K562 (cell line): ENCODE results near the gene CDH2. TPM values are rescaled to one million over a fixed set of nuclear protein-coding genes. Genes with fewer than 3 reads are reported as not detected.

ENCODE experiments used
- ATAC-seq: fragments of 200-7000 bp; cut with Tn5 transposase; 3 replicates; pipeline ENCODE4 v1.9.1; 2020; ENCODE audit warnings: moderate library complexity
- BruUV-seq: library from RNA; stranded (reverse); fragments of 400-500 nt; replicated peaks from 2 replicates; lab custom pipeline; 2021; lab: Mats Ljungman, UMichigan
- CTCF ChIA-PET: fragments of 300-600 bp; formaldehyde crosslinking; extraction: SDS; loops from one replicate; lab custom pipeline; 2021; ENCODE audit warnings: low intra/inter-chr PET ratio; lab: Yijun Ruan, JAX
- POLR2A ChIA-PET: fragments of 300-600, 350-650 bp; sonication (Branson Sonifier 250); formaldehyde crosslinking; extraction: SDS; loops from one replicate; lab custom pipeline; 2021; ENCODE audit warnings: antibody characterized with exemption, inconsistent platforms; lab: Yijun Ruan, JAX
- DNase-seq, 4 experiments: peaks; one replicate each; pipeline versions ENCODE4 v3.0.0 to v3.0.0-alpha.2; 2011 to 2018; ENCODE audit warnings: low spot score in 3 of 4, mixed read lengths in 3 of 4; ENCODE audit errors: extremely low read depth in 1 of 4
- FAIRE-seq: peaks from 2 replicates; lab custom pipeline; 2011; peaks lifted over from hg19 to GRCh38; lab: Jason Lieb, UNC
- H2AFZ ChIP-seq: 2 replicates; pipeline ENCODE4 v1.6.0; 2011; ENCODE audit warnings: low read depth, low read length, control low read depth, inconsistent platforms
- H3K27ac ChIP-seq: fragments of 200-600 bp; 3 replicates; pipeline ENCODE4 v1.8.0; 2011; ENCODE audit warnings: low read depth, mild to moderate bottlenecking, control low read depth, inconsistent platforms, low read length, moderate library complexity, mixed read lengths; ENCODE audit errors: extremely low read depth
- H3K27me3 ChIP-seq, 2 experiments: fragments of 300-600 bp in 1 of 2; 2 replicates in 1 of 2; 3 replicates in 1 of 2; pipeline versions ENCODE4 v1.6.0 to v1.8.0; 2011; ENCODE audit warnings: inconsistent platforms in 2 of 2, low read length in 2 of 2, mild to moderate bottlenecking in 1 of 2, mixed read lengths in 1 of 2, moderate library complexity in 1 of 2; ENCODE audit not compliant: control insufficient read depth in 2 of 2, insufficient read depth in 2 of 2
- H3K36me3 ChIP-seq: fragments of 300-600 bp; 3 replicates; pipeline ENCODE4 v1.8.0; 2011; ENCODE audit warnings: mild to moderate bottlenecking, low read length, inconsistent platforms; ENCODE audit not compliant: control insufficient read depth, insufficient read depth
- H3K4me1 ChIP-seq, 2 experiments: fragments of 200-600 bp in 1 of 2; replicated peaks in 1 of 2; 2 replicates in 1 of 2; 3 replicates in 1 of 2; pipeline versions ENCODE4 v1.5.1 to v1.8.0; 2011; ENCODE audit warnings: inconsistent platforms in 2 of 2, low read length in 2 of 2, mild to moderate bottlenecking in 1 of 2, mixed read lengths in 1 of 2, moderate library complexity in 1 of 2; ENCODE audit not compliant: control insufficient read depth in 2 of 2, insufficient read depth in 2 of 2
- H3K4me2 ChIP-seq: 2 replicates; pipeline ENCODE4 v1.6.1; 2011; ENCODE audit warnings: low read length, control low read depth, inconsistent platforms, mixed read lengths; ENCODE audit not compliant: insufficient read depth
- H3K4me3 ChIP-seq: fragments of 200-600 bp; sonication (generic), shearing (Covaris generic); 2 replicates; pipeline ENCODE4 v1.5.1; 2016; ENCODE audit warnings: control low read depth, inconsistent platforms
- H3K79me2 ChIP-seq: fragments of 200-600 bp; 3 replicates; pipeline ENCODE4 v1.8.0; 2011; ENCODE audit warnings: low read length, inconsistent platforms; ENCODE audit not compliant: control insufficient read depth, insufficient read depth
- H3K9ac ChIP-seq, 2 experiments: 2 replicates each; pipeline versions ENCODE4 v1.6.0 to v1.6.1; 2011; ENCODE audit warnings: low read depth in 2 of 2, low read length in 2 of 2, control low read depth in 1 of 2, inconsistent platforms in 1 of 2, mild to moderate bottlenecking in 1 of 2, mixed read lengths in 1 of 2; ENCODE audit not compliant: insufficient read depth in 1 of 2
- H3K9me1 ChIP-seq: one replicate; pipeline ENCODE4 v1.6.0; 2011; ENCODE audit warnings: inconsistent platforms, mild to moderate bottlenecking, low read length, moderate library complexity; ENCODE audit not compliant: control insufficient read depth, insufficient read depth
- H3K9me3 ChIP-seq: replicated peaks from 2 replicates; pipeline ENCODE4 v1.5.1; 2011; ENCODE audit warnings: low read depth, low read length, inconsistent platforms; ENCODE audit not compliant: control insufficient read depth, insufficient read depth
- H4K20me1 ChIP-seq: replicated peaks from 2 replicates; pipeline ENCODE4 v1.6.1; 2011; ENCODE audit warnings: low read length, inconsistent platforms, mixed read lengths; ENCODE audit not compliant: control insufficient read depth, insufficient read depth
- ETS2 ChIP-seq: IDR thresholded peaks from 2 replicates; pipeline ENCODE4 v1.6.1; 2016; ENCODE audit warnings: borderline replicate concordance, missing genetic modification characterization, mild to moderate bottlenecking, moderate library complexity, missing compliant biosample characterization; ENCODE audit not compliant: poor library complexity, severe bottlenecking
- NFE2L1 ChIP-seq: fragments of 450-650 bp; IDR thresholded peaks from 2 replicates; pipeline ENCODE4 v1.6.1; 2016; ENCODE audit warnings: missing genetic modification characterization, low read depth, mild to moderate bottlenecking, missing compliant biosample characterization, moderate library complexity, borderline replicate concordance
- SAFB2 ChIP-seq: fragments of 200-400 bp; formaldehyde crosslinking; IDR thresholded peaks from 2 replicates; pipeline ENCODE4 v1.6.1; 2018; ENCODE audit warnings: borderline replicate concordance, low read length, low read depth, moderate library complexity; ENCODE audit not compliant: severe bottlenecking
- ZC3H11A ChIP-seq: IDR thresholded peaks from 2 replicates; pipeline ENCODE4 v1.6.1; 2012; ENCODE audit warnings: low read depth, low read length, improper control_type of control experiment
- ZNF133 ChIP-seq: fragments of 250-450 bp; sonication (Bioruptor Pico); IDR thresholded peaks from 2 replicates; pipeline ENCODE4 v1.4.0; 2020; ENCODE audit warnings: mild to moderate bottlenecking
- ZNF778 ChIP-seq: fragments of 450-650 bp; formaldehyde crosslinking; IDR thresholded peaks from 2 replicates; pipeline ENCODE4 v1.4.0; 2020; ENCODE audit warnings: mild to moderate bottlenecking, moderate library complexity
- WGBS: fragments of 100-300 bp; shearing (Covaris generic); methylation state at CpG from one replicate; pipeline ENCODE4 v1.1.6; 2016; ENCODE audit warnings: low coverage, mixed read lengths; ENCODE audit not compliant: insufficient coverage; ENCODE audit errors: missing lambda C conversion rate; 5-methylcytosine and 5-hydroxymethylcytosine counted together
- in situ Hi-C: fragments of 300-500 bp; cut with MboI; formaldehyde crosslinking; loops from 4 replicates; pipeline ENCODE4 v1.15.0; 2018; ENCODE audit warnings: inconsistent platforms, mixed read lengths
- intact Hi-C: fragments of 100-400 bp; cut with micrococcal nuclease; formaldehyde crosslinking; loops from 2 replicates; pipeline ENCODE4 v1.14.2; 2022
- polyA plus RNA-seq, 8 experiments: library from polyadenylated mRNA; depleted of rRNA in 4 of 8; stranded (reverse) in 5 of 8; unstranded in 3 of 8; fragments of >200 nt; fragmentation: Nextera tagmentation in 2 of 8; fragmentation: Illumina TruSeq in 1 of 8; extraction: Ambion mirVana in 2 of 8; extraction: Trizol in 1 of 8; gene quantifications; 2 replicates each; pipeline versions ENCODE4 v1.2.1 to v1.2.3, GENCODE V29; 2011 to 2014; ENCODE audit warnings: inconsistent platforms in 1 of 8, missing spikeins in 1 of 8
- total RNA-seq, 7 experiments: library from RNA; depleted of rRNA in 6 of 7; stranded (reverse); fragments of >200 nt in 6 of 7; fragmentation: Illumina TruSeq in 2 of 7; extraction: Trizol in 2 of 7; gene quantifications; 2 replicates each; pipeline versions ENCODE4 v1.2.1 to v1.2.3, GENCODE V29; 2011 to 2021; ENCODE audit warnings: low replicate concordance in 1 of 7
- TF ChIP-seq, protein P1 (sequence below): sonication (generic); formaldehyde crosslinking; IDR thresholded peaks from 2 replicates; pipeline ENCODE4 v1.8.0; 2022; ENCODE audit warnings: mild to moderate bottlenecking, missing genetic modification reagents

Gene CDH2
- total and polyA plus RNA-seq, 9 of the 15 experiments (the other 6 are each of a cell fraction or from before 2014, with no cell fraction given) = 0.04 TPM; not detected in 8

DNA sequence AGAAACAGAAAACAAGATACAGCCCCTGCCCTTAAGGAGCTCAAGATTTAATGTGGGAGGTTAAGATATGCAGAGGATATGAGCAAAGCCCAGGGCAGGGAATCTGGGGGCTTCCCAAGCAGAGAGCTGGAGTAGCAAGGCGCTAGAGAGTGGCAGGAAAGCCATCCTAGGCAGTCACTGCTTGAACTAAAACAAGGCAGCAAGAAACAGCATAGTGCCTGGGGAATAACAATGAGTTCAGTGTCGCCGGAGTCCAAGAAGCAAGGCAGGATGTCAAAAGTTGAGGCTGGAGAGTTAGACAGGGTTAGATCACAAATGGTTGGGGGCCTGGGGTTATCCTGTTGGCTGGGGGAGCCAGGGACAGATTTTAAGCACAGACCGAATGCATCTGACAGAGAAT, 24.6 kb downstream of the CDH2 start:
- CTCF ChIA-PET = no interaction called here
- POLR2A ChIA-PET = no interaction called here
- Histone ChIP-seq H3K27me3 (no peaks in the 10 kb centered on the region), H2AFZ (no peak overlapping the region), H3K4me2 (no peak overlapping the region), H3K79me2 (no peaks in the 10 kb centered on the region), H3K4me1 (no peaks in the 10 kb centered on the region), H3K9me1 (no peaks in the 10 kb centered on the region), H3K9ac (no peak overlapping the region), H4K20me1 (no peaks in the 10 kb centered on the region), H3K36me3 (no peaks in the 10 kb centered on the region), H3K27ac (no peak overlapping the region), H3K9me3 (0 out of 2 replicates have a peak, but pooled peaks cover 2% of the 10 kb centered on the region), H3K4me3 (no peak overlapping the region)
- no TSS peak for BruUV-seq
- no peak for ATAC-seq
- intact Hi-C loops = no loop called here
- no peak for FAIRE-seq
- in situ Hi-C loops = no loop called here
- WGBS = 0% methylated on average over 4 of the region's 4 CpGs
- DNase-seq = no peak
- TF ChIP-seq ZC3H11A (no peak), ZNF778 (no peak), ZNF133 (CRISPR knock-in tag) (no peak), ETS2 (tag) (no peak), SAFB2 (no peak), NFE2L1 (tag) (no peak)
- TF ChIP-seq, protein P1, sequence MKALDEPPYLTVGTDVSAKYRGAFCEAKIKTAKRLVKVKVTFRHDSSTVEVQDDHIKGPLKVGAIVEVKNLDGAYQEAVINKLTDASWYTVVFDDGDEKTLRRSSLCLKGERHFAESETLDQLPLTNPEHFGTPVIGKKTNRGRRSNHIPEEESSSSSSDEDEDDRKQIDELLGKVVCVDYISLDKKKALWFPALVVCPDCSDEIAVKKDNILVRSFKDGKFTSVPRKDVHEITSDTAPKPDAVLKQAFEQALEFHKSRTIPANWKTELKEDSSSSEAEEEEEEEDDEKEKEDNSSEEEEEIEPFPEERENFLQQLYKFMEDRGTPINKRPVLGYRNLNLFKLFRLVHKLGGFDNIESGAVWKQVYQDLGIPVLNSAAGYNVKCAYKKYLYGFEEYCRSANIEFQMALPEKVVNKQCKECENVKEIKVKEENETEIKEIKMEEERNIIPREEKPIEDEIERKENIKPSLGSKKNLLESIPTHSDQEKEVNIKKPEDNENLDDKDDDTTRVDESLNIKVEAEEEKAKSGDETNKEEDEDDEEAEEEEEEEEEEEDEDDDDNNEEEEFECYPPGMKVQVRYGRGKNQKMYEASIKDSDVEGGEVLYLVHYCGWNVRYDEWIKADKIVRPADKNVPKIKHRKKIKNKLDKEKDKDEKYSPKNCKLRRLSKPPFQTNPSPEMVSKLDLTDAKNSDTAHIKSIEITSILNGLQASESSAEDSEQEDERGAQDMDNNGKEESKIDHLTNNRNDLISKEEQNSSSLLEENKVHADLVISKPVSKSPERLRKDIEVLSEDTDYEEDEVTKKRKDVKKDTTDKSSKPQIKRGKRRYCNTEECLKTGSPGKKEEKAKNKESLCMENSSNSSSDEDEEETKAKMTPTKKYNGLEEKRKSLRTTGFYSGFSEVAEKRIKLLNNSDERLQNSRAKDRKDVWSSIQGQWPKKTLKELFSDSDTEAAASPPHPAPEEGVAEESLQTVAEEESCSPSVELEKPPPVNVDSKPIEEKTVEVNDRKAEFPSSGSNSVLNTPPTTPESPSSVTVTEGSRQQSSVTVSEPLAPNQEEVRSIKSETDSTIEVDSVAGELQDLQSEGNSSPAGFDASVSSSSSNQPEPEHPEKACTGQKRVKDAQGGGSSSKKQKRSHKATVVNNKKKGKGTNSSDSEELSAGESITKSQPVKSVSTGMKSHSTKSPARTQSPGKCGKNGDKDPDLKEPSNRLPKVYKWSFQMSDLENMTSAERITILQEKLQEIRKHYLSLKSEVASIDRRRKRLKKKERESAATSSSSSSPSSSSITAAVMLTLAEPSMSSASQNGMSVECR (CRISPR knock-in tag) = no peak
